Measurements from ENCODE around the gene ARID1B. TPM values are rescaled to one million over a fixed set of nuclear protein-coding genes. Genes with fewer than 3 reads are reported as not detected.

Gene ARID1B
- total RNA-seq, 1 experiment from 2014 or later: 35.6 TPM

GRCh38 chr6:157113389-157113788 lies 336.2 kb downstream of the ARID1B start:
- H3K27me3 ChIP-seq (ENCODE audit: insufficient read depth, low read length): no peaks in the 10 kb centered on the region
- no peak overlapping the region for H2AFZ ChIP-seq (ENCODE audit: low read depth, low read length, poor library complexity, severe bottlenecking)
- TF ChIP-seq ZFX (IDR thresholded peaks at IDR 0.05): no peak
- TF ChIP-seq EZH2 (IDR thresholded peaks at IDR 0.05): no peak
- TF ChIP-seq POLR2AphosphoS5 (IDR thresholded peaks at IDR 0.05; ENCODE audit: low read depth, low read length): no peak
- no peak for TF ChIP-seq POLR2A (IDR thresholded peaks at IDR 0.05; ENCODE audit: borderline replicate concordance, extremely low read depth, insufficient read depth, insufficient read length)
- TF ChIP-seq CTCF (IDR thresholded peaks at IDR 0.05 in 2 of 3, conservative IDR thresholded peaks at IDR 0.05 in 1 of 3; ENCODE audit: borderline replicate concordance in 1 of 3, insufficient read depth in 1 of 3, low read depth in 2 of 3, low read length in 2 of 3): no peak
- no peak for TF ChIP-seq FOSL1 (IDR thresholded peaks at IDR 0.05; ENCODE audit: low read depth)
- no peak for TF ChIP-seq REST (IDR thresholded peaks at IDR 0.05; ENCODE audit: low read depth)
- TF ChIP-seq EZH2phosphoT487 (IDR thresholded peaks at IDR 0.05; ENCODE audit: borderline replicate concordance): no peak
- TF ChIP-seq ATF3 (IDR thresholded peaks at IDR 0.05): no peak
- TF ChIP-seq YY1 (IDR thresholded peaks at IDR 0.05; ENCODE audit: extremely low read depth, insufficient replicate concordance, low read depth, low read length): no peak
- no peak for TF ChIP-seq SP1 (IDR thresholded peaks at IDR 0.05; ENCODE audit: low read depth)
- no peak for TF ChIP-seq EGR1 (IDR thresholded peaks at IDR 0.05; ENCODE audit: low read depth)
- no peak for TF ChIP-seq ELF1 (IDR thresholded peaks at IDR 0.05; ENCODE audit: borderline replicate concordance, low read depth)
- no peak for TF ChIP-seq MAX (IDR thresholded peaks at IDR 0.05)
- TF ChIP-seq JUND (IDR thresholded peaks at IDR 0.05): no peak
- TF ChIP-seq RAD21 (IDR thresholded peaks at IDR 0.05; ENCODE audit: low read depth): no peak
- no peak for TF ChIP-seq CBX3 (IDR thresholded peaks at IDR 0.05; ENCODE audit: low read depth)
- no peak for TF ChIP-seq TCF7L2 (IDR thresholded peaks at IDR 0.05; ENCODE audit: borderline replicate concordance, extremely low read depth, insufficient read depth, insufficient read length)
- TF ChIP-seq CEBPB (IDR thresholded peaks at IDR 0.05; ENCODE audit: low read depth): no peak
- no peak for TF ChIP-seq SRF (IDR thresholded peaks at IDR 0.05; ENCODE audit: low read depth)
- H3K9me2 ChIP-seq (ENCODE audit: insufficient read depth): no peaks in the 10 kb centered on the region
- H3K27ac ChIP-seq (ENCODE audit: low read depth, low read length): no peak overlapping the region
- ChIA-PET POLR2A (no interaction called here), CTCF (no interaction called here), RAD21 (ENCODE audit: low non-redundant PET in 1 of 2, low total read pairs in 2 of 2, uncharacterized antibody in 2 of 2, unreplicated experiment in 2 of 2) (no interaction called here)
- no peak overlapping the region for H3K4me3 ChIP-seq (replicated peaks in 1 of 2; ENCODE audit: low read depth in 1 of 2, low read length in 2 of 2)
- H3K36me3 ChIP-seq (ENCODE audit: control insufficient read depth in 1 of 2, insufficient read depth in 2 of 2, low read length in 2 of 2): no peaks in the 10 kb centered on the region
- no peaks in the 10 kb centered on the region for H3K9me3 ChIP-seq (ENCODE audit: control insufficient read depth in 1 of 2, insufficient read depth in 1 of 2, low read depth in 1 of 2, low read length in 2 of 2)
- BruUV-seq (replicated peaks): no TSS peak
- no peaks in the 10 kb centered on the region for H3K4me1 ChIP-seq (ENCODE audit: control insufficient read depth in 1 of 2, insufficient read depth in 2 of 2, low read length in 2 of 2)
- DNase-seq (ENCODE audit: low read depth, low spot score) (no peak), ATAC-seq (no peak)
- H3K79me2 ChIP-seq (ENCODE audit: insufficient read depth, low read length): no peaks in the 10 kb centered on the region
- no peak overlapping the region for H3K4me2 ChIP-seq (ENCODE audit: low read length)
- no peaks in the 10 kb centered on the region for H4K20me1 ChIP-seq (ENCODE audit: insufficient read depth)
- no peak overlapping the region for H3K9ac ChIP-seq (ENCODE audit: low read length)
- intact Hi-C loops (cut with micrococcal nuclease): no loop called here
